ENCODE measurements around the gene LEKR1. TPM values are rescaled to one million over a fixed set of nuclear protein-coding genes. Genes with fewer than 3 reads are reported as not detected.
A peak's percentile ranks its signal among the peaks of the same experiment; 100 is the strongest.

The LEKR1 gene
- total and polyA plus RNA-seq, 4 experiments from 2014 or later, result 0.53 to 2.9 (median 1.3) TPM

DNA sequence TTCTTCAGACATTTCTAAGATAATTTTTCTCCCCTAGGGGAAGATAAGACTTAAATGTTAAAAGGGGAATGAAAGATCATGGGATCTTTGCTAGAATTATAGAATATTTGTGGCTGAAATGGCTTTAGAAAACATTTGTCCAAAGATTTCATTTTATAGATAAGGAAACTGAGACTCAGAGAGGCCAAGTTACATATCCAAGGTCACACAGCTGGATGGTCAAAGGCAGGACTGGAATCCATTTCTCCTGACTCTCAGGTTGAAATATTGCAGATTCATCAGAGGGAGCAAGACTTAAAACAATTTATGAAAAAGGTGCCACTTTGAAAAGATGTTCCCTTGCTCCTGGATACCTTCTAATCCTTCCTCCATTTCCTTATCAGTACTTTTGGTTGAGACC, 19.5 kb upstream of the LEKR1 start:
- peaks cover 0 to 3% (median under 1%) of the 10 kb centered on the region in 4 donors for H3K4me1 Mint-ChIP-seq
- Histone ChIP-seq H3K27me3 (ENCODE audit: insufficient read depth, low read length) (no peaks in the 10 kb centered on the region), H3K9me3 (ENCODE audit: control insufficient read depth in 1 of 2, low read length in 2 of 2) (no peaks in the 10 kb centered on the region), H3K27ac (ENCODE audit: low read depth, low read length) (no peak overlapping the region), H3K36me3 (ENCODE audit: insufficient read depth, low read length) (no peaks in the 10 kb centered on the region), H3K4me3 (ENCODE audit: low read length in 2 of 2) (no peak overlapping the region), H3K4me1 (ENCODE audit: insufficient read depth, low read length) (no peaks in the 10 kb centered on the region)
- H3K27ac Mint-ChIP-seq, result peak overlapping the region in 3 of 7 donors; percentile 23 to 58 (median 30)
- H3K27me3 Mint-ChIP-seq, result no peaks in the 10 kb centered on the region
- peaks cover 0 to 9% (median 4%) of the 10 kb centered on the region in 8 donors for H3K9me3 Mint-ChIP-seq
- CTCF ChIA-PET (ENCODE audit: partially characterized antibody), result no interaction called here
- DNase-seq, result no peak
- peaks cover 8 to 21% of the 10 kb centered on the region in 2 donors for H3K36me3 Mint-ChIP-seq
- POLR2A ChIA-PET (ENCODE audit: partially characterized antibody), result no interaction called here
- no peak overlapping the region for H3K4me3 Mint-ChIP-seq
- intact Hi-C loops (cut with micrococcal nuclease), result no loop called here

DNA sequence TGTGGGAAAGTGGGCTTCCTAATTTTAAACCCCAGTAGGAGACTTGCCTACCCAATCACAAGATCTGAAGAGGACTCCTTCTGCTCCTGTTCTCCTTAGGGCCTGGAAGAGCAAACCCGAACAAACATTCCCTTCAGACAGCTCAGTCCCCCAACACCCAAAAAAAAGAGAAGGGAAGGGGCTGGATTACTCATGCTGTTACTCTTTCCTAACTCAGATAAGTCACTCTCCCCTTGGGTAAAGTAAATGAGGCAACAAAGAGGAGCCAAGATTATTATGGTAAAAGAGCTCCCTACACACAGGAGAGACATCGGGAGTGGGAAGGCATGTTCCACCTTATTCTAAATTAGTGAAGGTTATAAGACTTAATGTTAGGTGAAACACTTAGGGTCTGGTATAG, 18.1 kb upstream of the LEKR1 start:
- Histone ChIP-seq H3K9me3 (ENCODE audit: control insufficient read depth in 1 of 2, low read length in 2 of 2) (no peaks in the 10 kb centered on the region), H3K27ac (ENCODE audit: low read depth, low read length) (no peak overlapping the region), H3K36me3 (ENCODE audit: insufficient read depth, low read length) (no peaks in the 10 kb centered on the region), H3K4me3 (ENCODE audit: low read length in 2 of 2) (no peak overlapping the region), H3K4me1 (ENCODE audit: insufficient read depth, low read length) (peaks cover 7% of the 10 kb centered on the region), H3K27me3 (ENCODE audit: insufficient read depth, low read length) (no peaks in the 10 kb centered on the region)
- Mint-ChIP-seq H3K36me3 (peaks cover 8 to 21% of the 10 kb centered on the region in 2 donors), H3K27ac (peak overlapping the region in 2 of 7 donors; percentile 70 to 82), H3K4me1 (peaks cover 5 to 8% (median 6%) of the 10 kb centered on the region in 4 donors), H3K27me3 (no peaks in the 10 kb centered on the region), H3K4me3 (no peak overlapping the region), H3K9me3 (peaks cover 0 to 9% (median 4%) of the 10 kb centered on the region in 8 donors)
- no peak for DNase-seq
- CTCF ChIA-PET (ENCODE audit: partially characterized antibody), result no interaction called here
- POLR2A ChIA-PET (ENCODE audit: partially characterized antibody), result interaction anchor here (0.8 to 1.9 kb wide), 2 partner anchors 9 to 11 kb away, joined by 3 to 6 read pairs; no protein-coding TSS in a partner anchor
- intact Hi-C loops (cut with micrococcal nuclease), result no loop called here

DNA sequence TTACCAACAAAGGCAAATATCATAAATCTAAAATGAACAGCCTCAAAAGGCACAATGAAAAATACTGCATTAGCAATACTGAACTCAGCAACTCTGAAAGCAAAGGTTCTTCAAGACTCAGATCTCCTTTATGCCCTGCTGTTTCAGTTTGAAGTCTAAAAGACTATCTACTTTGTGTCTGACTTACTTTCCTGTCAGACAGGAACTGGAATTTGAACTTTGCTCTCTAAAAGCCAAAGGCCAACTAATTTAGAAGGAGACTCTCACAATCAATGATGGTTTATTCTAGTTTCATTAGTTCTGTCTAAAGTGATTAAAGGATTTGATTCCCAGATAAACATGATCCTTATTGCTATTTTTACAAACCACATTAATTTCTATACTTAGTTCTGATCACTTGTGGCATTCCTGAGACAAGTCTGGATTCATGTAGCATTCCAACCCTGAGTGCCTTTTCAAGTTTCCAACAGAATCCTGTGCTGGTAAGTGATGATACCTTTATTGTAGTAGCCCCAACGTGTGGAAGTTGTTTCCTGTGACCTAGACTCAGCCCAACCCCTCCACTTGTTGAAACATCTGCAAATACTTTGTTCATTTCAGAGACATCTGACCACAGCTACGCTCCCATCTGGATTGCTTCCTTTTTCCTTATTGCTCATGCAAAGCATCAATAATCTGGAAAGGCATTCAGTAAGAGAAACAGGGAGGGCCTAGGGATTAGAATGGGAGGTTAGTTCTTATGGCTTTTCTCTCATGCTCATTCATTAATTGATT, 14.9 kb upstream of the LEKR1 start:
- Histone ChIP-seq H3K4me1 (ENCODE audit: insufficient read depth, low read length) (peaks cover 20% of the 10 kb centered on the region), H3K27ac (ENCODE audit: low read depth, low read length) (no peak overlapping the region), H3K27me3 (ENCODE audit: insufficient read depth, low read length) (no peaks in the 10 kb centered on the region), H3K4me3 (ENCODE audit: low read length in 2 of 2) (no peak overlapping the region), H3K36me3 (ENCODE audit: insufficient read depth, low read length) (no peaks in the 10 kb centered on the region), H3K9me3 (ENCODE audit: control insufficient read depth in 1 of 2, low read length in 2 of 2) (no peaks in the 10 kb centered on the region)
- Mint-ChIP-seq H3K27me3 (no peaks in the 10 kb centered on the region), H3K27ac (no peak overlapping the region), H3K36me3 (peaks cover 5 to 17% of the 10 kb centered on the region in 2 donors), H3K4me3 (no peak overlapping the region), H3K9me3 (peaks cover 0 to 3% (median 0%) of the 10 kb centered on the region in 8 donors), H3K4me1 (peaks cover 15 to 25% (median 22%) of the 10 kb centered on the region in 4 donors)
- intact Hi-C loops (cut with micrococcal nuclease), result loop anchor here (10.0 kb wide), 1 partner anchor 956 kb away; the partner anchor contains the start of gene SLC33A1
- CTCF ChIA-PET (ENCODE audit: partially characterized antibody), result no interaction called here
- no peak for DNase-seq
- POLR2A ChIA-PET (ENCODE audit: partially characterized antibody), result interaction anchor here (1.1 to 2.0 kb wide), 2 partner anchors 14 to 135 kb away, joined by 3 to 6 read pairs; no protein-coding TSS in a partner anchor

GRCh38 chr3:156812521-156813335, 13.4 kb upstream of the LEKR1 start:
- H3K27me3 ChIP-seq (ENCODE audit: insufficient read depth, low read length), result no peaks in the 10 kb centered on the region
- POLR2A ChIA-PET (ENCODE audit: partially characterized antibody), result interaction anchor here (0.7 to 2.0 kb wide), 6 partner anchors 134 to 276 kb away, joined by 3 to 6 read pairs (median 4); partner anchors contain the start of gene TIPARP
- intact Hi-C loops (cut with micrococcal nuclease), result loop anchor here (10.0 kb wide), 1 partner anchor 958 kb away; the partner anchor contains the start of gene SLC33A1
- H3K27ac Mint-ChIP-seq, result peak overlapping the region in 4 of 7 donors; percentile 20 to 80 (median 60)
- H3K36me3 Mint-ChIP-seq, result peaks cover 9 to 14% of the 10 kb centered on the region in 2 donors
- CTCF ChIA-PET (ENCODE audit: partially characterized antibody), result interaction anchor here (1.9 kb wide), 1 partner anchor 19 kb away, joined by 5 read pairs; no protein-coding TSS in a partner anchor
- H3K27ac ChIP-seq (ENCODE audit: low read depth, low read length), result no peak overlapping the region
- H3K9me3 Mint-ChIP-seq, result no peaks in the 10 kb centered on the region
- peaks cover 30% of the 10 kb centered on the region for H3K4me1 ChIP-seq (ENCODE audit: insufficient read depth, low read length)
- H3K9me3 ChIP-seq (ENCODE audit: control insufficient read depth in 1 of 2, low read length in 2 of 2), result no peaks in the 10 kb centered on the region
- no peak for DNase-seq
- peak overlapping the region in 1 of 8 donors; percentile 31 for H3K4me3 Mint-ChIP-seq
- no peak overlapping the region for H3K4me3 ChIP-seq (ENCODE audit: low read length in 2 of 2)
- no peaks in the 10 kb centered on the region for H3K27me3 Mint-ChIP-seq
- peaks cover 20 to 38% (median 28%) of the 10 kb centered on the region in 4 donors for H3K4me1 Mint-ChIP-seq
- no peaks in the 10 kb centered on the region for H3K36me3 ChIP-seq (ENCODE audit: insufficient read depth, low read length)

GRCh38 chr3:156814295-156814694, 11.9 kb upstream of the LEKR1 start:
- peaks cover 24 to 45% (median 35%) of the 10 kb centered on the region in 4 donors for H3K4me1 Mint-ChIP-seq
- CTCF ChIA-PET (ENCODE audit: partially characterized antibody), result no interaction called here
- no peaks in the 10 kb centered on the region for H3K27me3 ChIP-seq (ENCODE audit: insufficient read depth, low read length)
- peaks cover 9 to 10% of the 10 kb centered on the region in 2 donors for H3K36me3 Mint-ChIP-seq
- no peaks in the 10 kb centered on the region for H3K9me3 ChIP-seq (ENCODE audit: control insufficient read depth in 1 of 2, low read length in 2 of 2)
- H3K27me3 Mint-ChIP-seq, result no peaks in the 10 kb centered on the region
- H3K27ac Mint-ChIP-seq, result no peak overlapping the region
- POLR2A ChIA-PET (ENCODE audit: partially characterized antibody), result no interaction called here
- no peaks in the 10 kb centered on the region for H3K9me3 Mint-ChIP-seq
- DNase-seq, result no peak
- H3K4me3 Mint-ChIP-seq, result no peak overlapping the region
- H3K36me3 ChIP-seq (ENCODE audit: insufficient read depth, low read length), result no peaks in the 10 kb centered on the region
- H3K4me3 ChIP-seq (ENCODE audit: low read length in 2 of 2), result no peak overlapping the region
- intact Hi-C loops (cut with micrococcal nuclease), result loop anchor here (10.0 kb wide), 1 partner anchor 959 kb away; the partner anchor contains the start of gene SLC33A1
- no peak overlapping the region for H3K27ac ChIP-seq (ENCODE audit: low read depth, low read length)
- peaks cover 39% of the 10 kb centered on the region for H3K4me1 ChIP-seq (ENCODE audit: insufficient read depth, low read length)

DNA sequence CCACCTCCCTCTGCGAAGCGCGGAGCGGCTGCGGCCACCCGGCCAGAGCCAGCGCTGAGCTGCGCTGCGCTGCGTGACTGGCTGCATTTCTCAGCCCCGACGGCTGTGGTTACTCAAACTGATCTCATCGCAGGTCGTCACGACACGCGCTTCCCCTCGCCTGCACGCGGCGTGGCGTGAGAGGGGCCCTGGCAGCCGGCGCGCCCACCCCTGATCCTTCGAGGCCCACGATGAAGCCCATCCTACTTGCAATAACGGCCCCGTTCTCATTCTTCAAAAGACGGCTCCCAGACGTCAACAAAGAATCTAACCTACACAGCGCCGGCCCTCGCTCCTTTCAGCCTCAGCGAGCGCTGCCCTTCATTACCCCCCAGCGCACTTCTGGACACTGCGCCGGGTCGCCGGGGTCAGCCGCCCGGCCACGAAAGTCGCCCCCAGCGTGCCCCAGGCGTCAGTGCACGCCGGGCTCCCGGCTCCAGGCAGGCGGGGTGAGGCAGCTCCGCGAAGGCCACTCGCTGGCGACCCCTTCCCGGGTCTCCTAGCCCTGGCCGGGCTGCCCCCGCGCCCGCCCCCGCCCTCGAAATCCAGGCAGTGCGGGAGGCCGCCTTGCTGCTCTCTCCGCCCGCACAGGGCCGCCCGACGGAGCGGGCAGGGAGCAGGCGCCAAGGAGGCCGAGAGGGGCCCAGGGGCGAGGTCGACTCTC, 9.9 kb upstream of the LEKR1 start:
- intact Hi-C loops (cut with micrococcal nuclease), result loop anchor here (2.0 to 10.0 kb wide), 5 partner anchors 251 to 961 kb away; partner anchors contain the start of genes SLC33A1 and SSR3
- H3K4me1 Mint-ChIP-seq, result peaks cover 22 to 45% (median 35%) of the 10 kb centered on the region in 4 donors
- peak in 4 of 5 donors; percentile 9 to 34 (median 24) for DNase-seq
- POLR2A ChIA-PET (ENCODE audit: partially characterized antibody), result interaction anchor here (0.5 to 4.3 kb wide), 14 partner anchors 11 to 358 kb away, joined by 3 to 90 read pairs (median 12); partner anchors contain the start of genes CCNL1, LEKR1, SSR3 and TIPARP
- peak overlapping the region; percentile 86 to 96 (median 90) for H3K4me3 Mint-ChIP-seq
- CTCF ChIA-PET (ENCODE audit: partially characterized antibody), result interaction anchor here (1.9 kb wide), 1 partner anchor 139 kb away, joined by 8 read pairs; no protein-coding TSS in a partner anchor
- H3K36me3 Mint-ChIP-seq, result peaks cover 0 to 5% of the 10 kb centered on the region in 2 donors
- Histone ChIP-seq H3K4me1 (ENCODE audit: insufficient read depth, low read length) (peaks cover 39% of the 10 kb centered on the region), H3K36me3 (ENCODE audit: insufficient read depth, low read length) (no peaks in the 10 kb centered on the region), H3K27ac (ENCODE audit: low read depth, low read length) (peak overlapping the region; percentile 73), H3K9me3 (ENCODE audit: control insufficient read depth in 1 of 2, low read length in 2 of 2) (no peaks in the 10 kb centered on the region), H3K4me3 (ENCODE audit: low read length in 2 of 2) (peak overlapping the region; percentile 26 to 59), H3K27me3 (ENCODE audit: insufficient read depth, low read length) (no peaks in the 10 kb centered on the region)
- no peaks in the 10 kb centered on the region for H3K27me3 Mint-ChIP-seq
- H3K27ac Mint-ChIP-seq, result peak overlapping the region; percentile 91 to 97 (median 94)
- no peaks in the 10 kb centered on the region for H3K9me3 Mint-ChIP-seq
